Ishikawa (cell line): ENCODE measurements around the gene C1orf21.

Experiments used
- CREB1 ChIP-seq: IDR thresholded peaks from 2 replicates; pipeline ENCODE4 v1.6.1; 2012; ENCODE audit warnings: low read depth
- EP300 ChIP-seq: IDR thresholded peaks from 2 replicates; pipeline ENCODE4 v1.6.1; 2012; ENCODE audit warnings: borderline replicate concordance
- MAX ChIP-seq: IDR thresholded peaks from 2 replicates; pipeline ENCODE4 v1.6.1; 2012
- NFIC ChIP-seq: IDR thresholded peaks from 2 replicates; pipeline ENCODE4 v1.6.1; 2012
- REST ChIP-seq: IDR thresholded peaks from 2 replicates; pipeline ENCODE4 v1.6.1; 2012; ENCODE audit warnings: low read depth, mild to moderate bottlenecking
- TCF12 ChIP-seq: IDR thresholded peaks from 2 replicates; pipeline ENCODE4 v1.6.1; 2012; ENCODE audit warnings: low read depth
- USF1 ChIP-seq: IDR thresholded peaks from 2 replicates; pipeline ENCODE4 v1.6.1; 2012
- YY1 ChIP-seq: IDR thresholded peaks from 2 replicates; pipeline ENCODE4 v1.6.1; 2012; ENCODE audit warnings: low read depth
- ZBTB7A ChIP-seq: IDR thresholded peaks from 2 replicates; pipeline ENCODE4 v1.6.1; 2012; ENCODE audit warnings: low read depth

DNA sequence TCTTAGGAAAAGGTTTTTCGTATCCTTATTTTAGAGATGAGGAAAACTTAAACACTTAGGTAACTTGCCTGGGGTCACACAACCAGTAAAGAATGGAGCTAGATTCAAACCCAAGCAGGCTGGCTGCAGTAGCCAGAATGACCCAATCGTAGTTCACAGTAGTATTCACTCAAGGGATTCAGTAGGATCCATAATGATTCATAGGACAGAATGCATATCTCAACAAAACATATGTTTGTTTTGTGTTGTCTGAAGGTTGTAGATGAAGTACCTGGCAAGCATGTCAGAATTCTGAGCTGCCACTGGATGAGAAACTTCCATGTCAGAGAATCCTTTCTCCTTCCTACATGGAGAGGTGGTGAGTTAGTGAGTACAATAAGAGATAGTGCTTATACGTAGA is 155.5 kb downstream of the C1orf21 start:
- TF ChIP-seq ZBTB7A = no peak
- no peak for TF ChIP-seq YY1
- no peak for TF ChIP-seq NFIC
- no peak for TF ChIP-seq EP300
- no peak for TF ChIP-seq TCF12
- no peak for TF ChIP-seq CREB1
- no peak for TF ChIP-seq REST
- no peak for TF ChIP-seq MAX
- TF ChIP-seq USF1 = no peak
